ENCODE results near the gene RBMX.
"Not testable (repeated sequence)": the region's sequence is repeated elsewhere in the genome, so short reads cannot be mapped to it uniquely, and the experiment has no call there.

The RBMX gene

DNA sequence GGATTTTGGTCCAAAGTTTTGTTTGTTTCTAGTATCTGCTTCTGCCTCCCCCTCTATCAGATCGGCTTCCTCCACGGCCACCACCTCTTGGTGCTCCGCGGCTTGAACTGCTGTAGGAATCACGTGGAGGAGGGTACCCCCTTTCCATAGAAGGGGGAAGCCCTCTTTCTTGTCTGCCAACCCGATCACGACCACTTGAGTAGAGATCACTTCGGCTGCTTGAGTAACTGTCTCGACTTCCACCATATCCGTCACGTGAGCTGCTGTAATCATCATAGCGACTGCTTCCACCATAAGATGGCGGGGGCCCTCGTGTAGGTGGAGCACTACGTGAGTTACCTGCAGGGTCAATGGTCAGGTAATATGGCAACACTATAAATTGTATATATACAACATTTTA, 6.4 kb downstream of the RBMX start:
- DNase-seq, result not testable (repeated sequence)

GRCh38 chrX:136873210-136873609, 7.3 kb downstream of the RBMX start:
- not testable (repeated sequence) for DNase-seq

GRCh38 chrX:136872091-136872700, 8.3 kb downstream of the RBMX start:
- DNase-seq, result no peak

- DNase-seq, result no peak
Observed at GRCh38 chrX:136870064-136870463, 10.5 kb downstream of the RBMX start.

DNA sequence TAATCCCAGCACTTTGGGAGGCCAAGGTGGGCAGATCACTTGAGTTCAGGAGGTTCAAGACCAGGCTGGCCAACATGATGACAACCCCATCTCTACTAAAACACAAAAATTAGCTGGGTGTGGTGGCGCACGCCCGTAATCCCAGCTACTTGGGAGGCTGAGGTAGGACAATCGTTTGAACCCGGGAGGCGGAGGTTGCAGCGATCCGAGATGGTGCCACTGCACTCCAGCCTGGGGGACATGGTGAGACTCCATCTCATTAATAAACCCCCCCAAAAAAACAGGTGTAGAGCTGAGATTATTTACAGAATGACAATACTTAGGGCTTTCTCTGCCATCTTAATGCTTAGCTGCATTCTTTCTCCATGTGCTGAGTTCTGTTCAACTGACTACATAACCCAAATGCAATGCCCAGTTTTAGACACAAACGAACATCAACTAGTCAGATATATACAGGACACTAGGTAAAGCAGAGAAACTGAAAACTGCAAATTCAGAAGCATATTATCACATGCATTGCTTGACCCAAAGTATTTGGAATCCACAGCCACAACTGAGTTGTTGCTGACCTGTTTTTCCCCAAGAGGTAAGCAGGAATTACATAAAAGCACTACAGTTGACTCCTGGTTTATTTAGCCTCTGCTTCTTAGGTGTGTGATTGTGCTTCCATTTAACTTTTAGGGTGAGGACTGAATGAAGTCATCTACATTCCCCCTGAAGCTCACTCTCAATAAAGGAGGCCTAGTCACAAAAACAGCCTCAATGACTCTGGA, 12.1 kb downstream of the RBMX start:
- no peak for DNase-seq

GRCh38 chrX:136867518-136867917, 13.0 kb downstream of the RBMX start:
- no peak for DNase-seq

DNA sequence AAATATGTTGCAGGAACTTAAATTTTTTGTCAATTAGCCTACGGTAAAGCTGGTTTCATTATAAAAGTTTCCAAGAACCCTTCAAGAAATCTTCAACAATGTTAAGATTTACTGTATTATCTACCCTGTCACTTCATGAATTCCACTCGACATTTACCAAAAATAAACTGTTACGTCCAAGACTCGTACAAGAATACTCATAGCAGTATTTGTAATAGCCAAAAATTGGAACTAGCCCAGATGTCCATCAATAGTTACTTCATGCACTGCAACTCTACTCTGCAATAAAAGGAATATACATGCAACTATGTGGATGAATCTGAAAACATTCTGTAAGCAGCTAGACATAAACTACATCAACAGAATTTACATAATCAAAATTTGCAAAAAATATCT, 13.4 kb downstream of the RBMX start:
- DNase-seq, result no peak

- DNase-seq, result no peak
Observed at GRCh38 chrX:136866337-136867095, 14.0 kb downstream of the RBMX start.

DNA sequence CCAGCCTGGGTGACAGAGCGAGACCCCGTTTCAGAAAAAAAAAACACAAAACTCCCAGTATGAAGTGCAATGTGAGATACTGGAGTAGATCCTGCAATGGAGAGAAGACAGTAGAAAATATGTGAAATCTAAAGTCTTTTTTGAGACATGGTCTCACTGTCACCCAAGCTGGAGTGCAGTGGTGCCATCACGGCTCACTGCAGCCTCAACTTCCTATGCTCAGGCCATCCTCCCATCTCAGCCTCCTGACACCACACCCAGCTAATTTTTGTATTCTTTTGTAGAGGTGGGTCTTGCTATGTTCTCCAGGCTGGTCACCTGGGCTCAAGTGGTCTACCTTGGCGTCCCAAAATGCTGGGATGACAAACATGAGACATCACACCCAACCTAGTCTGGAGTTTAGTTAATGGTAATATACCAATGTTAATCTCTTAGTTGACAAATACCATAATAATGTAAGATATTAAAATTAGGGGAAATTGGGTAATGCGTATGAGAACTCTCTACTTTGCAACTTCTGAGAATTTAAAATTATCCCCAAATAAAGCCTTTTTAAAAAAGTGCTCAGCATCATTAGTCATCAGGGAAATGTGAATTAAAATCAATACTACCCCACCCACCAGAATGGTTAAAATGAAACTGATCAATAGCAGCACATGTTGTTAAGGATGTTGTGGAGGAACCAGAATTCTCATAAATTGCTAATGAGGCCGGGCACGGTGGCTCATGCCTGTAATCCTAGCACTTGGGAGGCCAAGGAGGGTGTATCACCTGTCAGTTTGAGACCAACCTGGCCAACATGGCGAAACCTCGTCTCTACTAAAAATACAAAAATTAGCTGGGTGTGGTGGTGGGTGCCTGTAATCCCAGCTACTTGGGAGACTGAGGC, 15.0 kb downstream of the RBMX start:
- DNase-seq, result no peak

DNA sequence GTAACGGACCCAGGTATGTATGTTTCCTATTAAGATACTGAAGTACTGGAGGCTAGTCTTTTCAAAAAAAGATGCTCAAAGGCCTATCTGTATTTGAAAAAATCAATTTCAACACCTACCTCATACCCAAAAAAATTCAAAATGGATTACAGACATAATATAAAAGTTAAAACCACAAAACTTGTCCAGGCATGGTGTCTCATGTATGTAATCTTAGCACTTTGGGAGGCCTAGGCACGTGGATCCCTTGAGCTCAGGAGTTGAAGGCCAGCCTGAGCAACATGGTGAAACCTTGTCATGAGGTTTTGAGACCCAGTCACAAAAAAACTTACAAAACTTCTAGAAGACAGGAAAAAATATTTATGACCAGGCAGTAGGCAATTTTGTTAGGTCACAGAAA, 16.7 kb downstream of the RBMX start:
- no peak for DNase-seq

GRCh38 chrX:136862546-136862945, 18.0 kb downstream of the RBMX start:
- DNase-seq, result no peak

DNA sequence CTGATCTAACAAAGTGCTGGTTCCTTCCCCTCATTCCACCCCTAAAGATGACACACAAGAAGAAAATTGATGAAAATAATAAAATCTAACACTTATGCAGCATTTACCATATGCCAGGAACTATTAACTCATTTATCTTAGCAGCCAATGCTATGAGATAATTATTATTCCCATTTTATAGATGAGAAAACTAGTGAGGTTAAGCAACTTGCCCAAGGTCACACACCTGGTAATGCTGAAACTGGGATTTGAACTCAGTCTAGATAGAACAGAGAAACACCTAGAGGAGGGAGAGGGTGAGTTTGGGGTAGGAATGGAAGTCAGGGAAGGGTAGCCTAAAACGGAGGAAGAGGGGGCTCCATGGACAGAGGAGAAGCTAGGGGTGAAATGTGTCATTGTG, 18.6 kb downstream of the RBMX start:
- DNase-seq, result no peak

DNA sequence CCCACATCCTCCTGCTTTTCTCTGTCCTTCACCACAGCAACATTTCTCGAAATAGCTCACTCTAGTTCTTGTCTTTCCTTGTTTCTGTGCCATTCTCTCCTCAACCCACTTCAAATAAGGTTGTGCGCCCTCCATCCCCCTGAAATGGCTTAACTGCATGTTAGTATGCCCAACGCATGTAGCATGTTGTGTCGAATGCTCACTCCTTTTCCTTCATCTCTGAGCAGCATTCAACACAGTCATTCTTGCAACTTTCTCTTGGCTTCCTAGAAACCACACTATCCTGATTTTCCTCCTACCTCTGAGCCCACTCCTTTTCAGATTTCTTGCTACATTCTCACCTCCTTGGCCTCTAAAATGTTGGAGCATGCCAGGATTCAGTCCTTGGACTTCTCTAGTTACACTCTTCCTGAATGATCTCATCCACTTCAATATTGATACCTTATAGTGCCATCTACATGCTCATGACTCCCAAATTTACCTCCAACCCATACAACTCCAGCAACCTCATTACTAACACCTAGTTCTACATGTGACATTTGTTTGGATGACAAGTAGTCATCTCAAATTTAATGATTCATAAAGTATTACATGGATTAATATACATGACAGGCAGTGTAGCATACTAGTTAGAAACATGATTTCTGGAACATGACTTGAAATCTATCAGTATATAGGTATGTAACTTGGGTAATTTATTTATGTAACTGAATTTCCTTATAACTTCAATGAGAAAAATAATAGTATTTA, 22.3 kb downstream of the RBMX start:
- DNase-seq, result no peak

GRCh38 chrX:136856551-136856950, 24.0 kb downstream of the RBMX start:
- no peak for DNase-seq

DNA sequence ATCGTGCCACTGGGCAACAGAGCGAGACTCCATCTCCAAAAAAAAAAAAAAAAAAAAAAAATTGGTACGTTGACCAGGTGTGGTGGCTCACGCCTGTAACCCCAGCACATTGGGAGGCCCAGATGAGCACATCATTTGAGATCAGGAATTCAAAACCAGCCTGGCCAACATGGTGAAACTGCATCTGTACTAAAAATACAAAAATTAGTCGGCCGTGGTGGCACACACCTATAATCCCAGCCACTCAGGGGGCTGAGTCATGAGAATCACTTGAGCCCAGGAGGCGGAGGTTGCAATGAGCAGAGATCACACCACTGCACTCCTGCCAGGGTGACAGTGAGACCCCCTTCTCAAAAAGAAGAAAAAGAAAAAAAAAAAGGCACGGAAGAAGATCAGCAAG, 24.5 kb downstream of the RBMX start:
- DNase-seq, result no peak

DNA sequence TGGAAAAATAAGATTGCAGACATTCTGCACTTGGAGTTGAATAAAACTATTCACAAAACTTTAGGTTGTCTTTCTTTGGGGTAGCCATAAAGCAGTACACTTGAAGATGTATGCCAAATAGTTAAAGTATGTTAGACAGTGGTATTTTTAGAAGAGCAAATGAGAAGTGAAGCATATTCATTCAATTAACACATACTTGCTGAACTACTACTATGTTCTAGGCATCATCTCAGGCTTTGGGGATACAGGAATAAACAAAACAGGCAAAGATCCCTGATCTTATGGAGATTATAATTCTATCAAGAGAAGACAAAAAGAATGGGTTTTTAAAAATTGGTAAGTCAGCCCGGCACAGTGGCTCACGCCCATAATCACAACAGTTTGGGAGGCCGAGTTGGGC, 29.0 kb downstream of the RBMX start:
- DNase-seq, result no peak

DNA sequence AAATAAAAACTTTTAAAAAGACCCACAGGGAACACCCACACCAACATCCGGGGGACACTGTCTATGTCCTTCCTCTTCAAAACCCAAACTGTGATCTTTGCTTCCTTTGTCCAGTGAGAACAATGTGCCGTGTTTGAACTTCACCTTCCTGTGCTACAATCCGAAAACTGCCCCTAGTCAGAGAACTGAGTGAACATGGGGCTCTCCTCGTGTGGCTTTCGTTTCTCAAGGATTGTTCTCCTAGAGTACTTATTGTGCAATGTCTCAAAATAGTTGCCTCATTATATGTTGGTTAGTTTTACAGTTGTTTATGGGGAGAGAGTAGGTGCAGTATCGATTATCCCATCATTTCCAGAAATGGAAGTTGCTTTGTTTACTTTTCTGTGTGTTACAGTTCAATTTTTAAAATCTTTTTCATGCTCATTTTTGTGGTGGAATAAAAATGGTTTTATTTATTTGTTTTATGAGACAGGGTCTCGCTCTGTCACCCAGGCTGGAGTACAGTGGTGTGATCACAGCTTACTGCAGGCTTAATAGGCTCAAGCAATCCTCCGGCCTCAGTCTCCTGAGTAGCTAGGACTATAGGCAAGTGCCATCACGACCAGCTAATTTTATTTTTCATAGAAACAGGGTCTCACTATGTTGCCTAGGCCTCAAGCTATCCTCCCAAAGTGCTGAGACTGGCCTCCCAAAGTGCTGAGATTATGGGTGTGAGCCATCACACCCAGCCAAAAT, 29.9 kb downstream of the RBMX start:
- DNase-seq, result no peak

- no peak for DNase-seq
Observed at GRCh38 chrX:136849395-136849794, 31.1 kb downstream of the RBMX start.

DNA sequence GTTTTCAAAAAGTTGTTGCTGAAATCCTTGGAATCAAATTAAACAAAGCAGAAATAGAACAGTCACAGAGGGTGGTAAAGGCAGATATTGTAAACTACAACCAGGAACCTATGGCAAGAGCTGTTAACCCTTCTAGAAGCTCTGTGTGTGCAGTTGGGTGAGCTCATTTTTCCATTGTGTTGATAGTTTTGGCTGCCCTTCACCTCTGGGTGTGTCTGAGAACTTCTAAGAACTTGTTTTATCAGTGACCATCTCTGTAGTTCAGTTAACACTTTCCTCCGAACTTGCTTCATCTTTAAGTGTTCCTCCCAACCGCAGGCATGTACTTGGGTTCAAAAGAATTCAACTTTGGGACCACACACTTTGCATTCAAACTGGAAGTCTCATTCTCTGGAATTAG, 32.7 kb downstream of the RBMX start:
- DNase-seq, result no peak

DNA sequence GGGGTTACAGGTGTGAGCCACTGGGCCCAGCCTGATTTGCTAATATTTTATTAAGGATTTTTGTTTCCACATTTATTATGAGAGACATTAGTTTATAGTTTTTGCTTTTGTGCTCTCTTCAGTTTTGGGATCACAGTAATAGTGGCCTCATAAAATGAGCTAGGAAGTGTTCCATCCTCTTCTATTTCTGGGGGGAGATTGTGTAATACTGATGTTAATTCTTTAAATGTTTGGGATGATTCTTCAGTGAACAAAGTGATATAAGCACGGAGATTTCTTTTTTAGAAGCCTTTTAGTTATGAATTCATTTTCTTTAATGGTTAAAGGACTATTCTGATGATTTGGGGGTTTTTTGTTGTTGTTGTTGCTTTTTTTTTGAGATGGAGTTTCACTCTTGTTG, 41.3 kb downstream of the RBMX start:
- no peak for DNase-seq

DNA sequence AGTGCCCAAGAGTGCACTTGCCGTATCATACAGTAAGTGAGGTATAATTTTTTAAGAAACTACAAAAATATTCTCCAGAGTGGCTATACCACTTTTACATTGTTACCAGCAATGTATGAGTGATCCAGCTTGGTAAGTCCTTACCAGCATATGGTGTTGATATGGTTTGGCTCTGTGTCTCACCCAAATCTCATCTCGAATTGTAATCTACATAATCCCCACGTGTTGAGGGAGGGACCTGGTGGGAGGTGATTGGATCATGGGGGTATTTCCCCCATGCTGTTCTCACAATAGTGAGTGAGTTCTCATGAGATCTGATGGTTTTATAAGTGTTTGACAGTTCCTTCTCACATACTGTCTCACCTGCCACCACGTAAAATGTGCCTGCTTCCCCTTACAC, 44.8 kb downstream of the RBMX start:
- DNase-seq, result no peak

- no peak for DNase-seq
Observed at GRCh38 chrX:136829413-136829812, 51.1 kb downstream of the RBMX start.
